H1 (cell line): ENCODE data around the gene SLC15A3. TPM values are rescaled to one million over a fixed set of nuclear protein-coding genes. Genes with fewer than 3 reads are reported as not detected.

Experiments used
- CTCF ChIA-PET: fragments of 300-600 bp; sonication (Branson Sonifier 250); formaldehyde crosslinking; loops from one replicate; lab custom pipeline; 2021; ENCODE audit not compliant: partially characterized antibody; lab: Charles Lee
- POLR2A ChIA-PET: fragments of 300-600 bp; sonication (Branson Sonifier 250); formaldehyde crosslinking; loops from one replicate; lab custom pipeline; 2021; ENCODE audit warnings: inconsistent platforms; ENCODE audit not compliant: partially characterized antibody; lab: Charles Lee
- DNase-seq, 2 experiments: peaks; one replicate each; pipeline versions ENCODE4 v3.0.0 to v3.0.0-alpha.2; 2010 to 2022; ENCODE audit warnings: low spot score in 2 of 2, low read depth in 1 of 2, mixed read lengths in 1 of 2
- FAIRE-seq: peaks from 2 replicates; lab custom pipeline; 2011; peaks lifted over from hg19 to GRCh38; lab: Jason Lieb, UNC
- H2AFZ ChIP-seq: 2 replicates; pipeline ENCODE4 v1.8.1; 2012; ENCODE audit warnings: low read length, inconsistent platforms
- H2AK5ac ChIP-seq: 2 replicates; pipeline ENCODE4 v1.6.1; 2013; ENCODE audit warnings: low read depth, low read length
- H2BK120ac ChIP-seq: replicated peaks from 2 replicates; pipeline ENCODE3; 2013; ENCODE audit warnings: low read depth, low read length, inconsistent platforms
- H2BK12ac ChIP-seq: 2 replicates; pipeline ENCODE4 v1.6.1; 2013; ENCODE audit warnings: low read depth, low read length
- H2BK15ac ChIP-seq: 2 replicates; pipeline ENCODE4 v1.6.1; 2013; ENCODE audit warnings: low read length
- H2BK20ac ChIP-seq: 2 replicates; pipeline ENCODE4 v1.6.1; 2013; ENCODE audit warnings: low read length
- H2BK5ac ChIP-seq: 2 replicates; pipeline ENCODE4 v1.6.1; 2013; ENCODE audit warnings: low read depth, low read length
- H3K14ac ChIP-seq: 2 replicates; pipeline ENCODE4 v1.6.1; 2013; ENCODE audit warnings: inconsistent platforms; ENCODE audit not compliant: insufficient read length
- H3K18ac ChIP-seq: 2 replicates; pipeline ENCODE4 v1.6.1; 2013; ENCODE audit warnings: low read length; ENCODE audit errors: extremely low read depth
- H3K23ac ChIP-seq: 2 replicates; pipeline ENCODE4 v1.6.1; 2013; ENCODE audit warnings: inconsistent platforms; ENCODE audit not compliant: insufficient read length
- H3K23me2 ChIP-seq: 2 replicates; pipeline ENCODE4 v1.6.1; 2013; ENCODE audit warnings: low read depth, low read length
- H3K27ac ChIP-seq: 2 replicates; pipeline ENCODE4 v1.6.1; 2011; ENCODE audit warnings: low read depth, low read length, inconsistent platforms
- H3K27me3 ChIP-seq, 4 experiments: replicated peaks in 1 of 4; 1 replicate in 1 of 4; 2 replicates in 3 of 4; pipeline versions ENCODE4 v1.6.1 to v1.8.1; 2011 to 2013; ENCODE audit warnings: low read length in 3 of 4, mild to moderate bottlenecking in 3 of 4, inconsistent platforms in 2 of 4, mixed read lengths in 2 of 4, moderate library complexity in 1 of 4; ENCODE audit not compliant: control insufficient read depth in 3 of 4, insufficient read depth in 3 of 4; ENCODE audit errors: extremely low read depth in 1 of 4
- H3K36me3 ChIP-seq, 4 experiments: 2 replicates each; pipeline versions ENCODE4 v1.6.1 to v1.8.1; 2011 to 2013; ENCODE audit warnings: mild to moderate bottlenecking in 4 of 4, low read length in 3 of 4, moderate library complexity in 2 of 4, control low read depth in 1 of 4, inconsistent platforms in 1 of 4; ENCODE audit not compliant: insufficient read depth in 4 of 4, control insufficient read depth in 2 of 4
- H3K4ac ChIP-seq: replicated peaks from 2 replicates; pipeline ENCODE3; 2013; ENCODE audit warnings: low read length, low read depth, mixed read lengths, inconsistent platforms; ENCODE audit not compliant: insufficient read length
- H3K4me1 ChIP-seq, 4 experiments: replicated peaks in 1 of 4; 1 replicate in 1 of 4; 2 replicates in 3 of 4; pipeline versions ENCODE4 v1.6.1 to v1.8.1; 2011 to 2013; ENCODE audit warnings: low read length in 3 of 4, inconsistent platforms in 2 of 4, mixed read lengths in 1 of 4; ENCODE audit not compliant: insufficient read depth in 4 of 4, control insufficient read depth in 3 of 4
- H3K4me2 ChIP-seq, 2 experiments: 2 replicates each; pipeline versions ENCODE4 v1.6.1 to v1.8.1; 2011 to 2013; ENCODE audit warnings: low read depth in 2 of 2, low read length in 2 of 2, control low read depth in 1 of 2, inconsistent platforms in 1 of 2, mild to moderate bottlenecking in 1 of 2; ENCODE audit not compliant: insufficient read depth in 1 of 2
- H3K4me3 ChIP-seq, 4 experiments: fragments of 200-600, 300-600 bp in 1 of 4; sonication (generic), shearing (Covaris generic), sonication (Bioruptor Twin) in 1 of 4; 2 replicates each; pipeline versions ENCODE4 v1.5.1 to v1.8.1; 2011 to 2016; ENCODE audit warnings: low read length in 4 of 4, low read depth in 3 of 4, control low read depth in 2 of 4, inconsistent platforms in 2 of 4, mild to moderate bottlenecking in 2 of 4, mixed read lengths in 1 of 4, moderate library complexity in 1 of 4; ENCODE audit not compliant: insufficient read depth in 2 of 4; ENCODE audit errors: extremely low read depth in 1 of 4
- H3K56ac ChIP-seq: replicated peaks from 2 replicates; pipeline ENCODE3; 2013; ENCODE audit warnings: low read depth, mild to moderate bottlenecking, mixed read lengths, low read length, inconsistent platforms; ENCODE audit not compliant: insufficient read length
- H3K79me1 ChIP-seq: 2 replicates; pipeline ENCODE4 v1.6.1; 2013; ENCODE audit warnings: low read depth, low read length, control low read depth
- H3K79me2 ChIP-seq, 2 experiments: 2 replicates each; pipeline versions ENCODE4 v1.6.1 to v1.8.1; 2012 to 2013; ENCODE audit warnings: low read length in 2 of 2, mild to moderate bottlenecking in 2 of 2, inconsistent platforms in 1 of 2; ENCODE audit not compliant: insufficient read depth in 2 of 2, control insufficient read depth in 1 of 2
- H3K9ac ChIP-seq, 4 experiments: replicated peaks in 1 of 4; 1 replicate in 1 of 4; 2 replicates in 3 of 4; pipeline versions ENCODE4 v1.6.1 to v1.8.1; 2011 to 2013; ENCODE audit warnings: low read depth in 3 of 4, low read length in 3 of 4, control low read depth in 2 of 4, mild to moderate bottlenecking in 2 of 4, moderate library complexity in 2 of 4, inconsistent platforms in 1 of 4; ENCODE audit errors: extremely low read depth in 1 of 4
- H3K9me3 ChIP-seq, 2 experiments: 2 replicates each; pipeline versions ENCODE4 v1.6.1 to v1.8.1; 2012 to 2013; ENCODE audit warnings: mild to moderate bottlenecking in 2 of 2, moderate library complexity in 2 of 2, control low read depth in 1 of 2, inconsistent platforms in 1 of 2, low read depth in 1 of 2, low read length in 1 of 2, mixed read lengths in 1 of 2; ENCODE audit not compliant: insufficient read depth in 2 of 2
- H4K20me1 ChIP-seq, 2 experiments: replicated peaks in 1 of 2; 2 replicates each; pipeline versions ENCODE3 to v1.8.1; 2011 to 2013; ENCODE audit warnings: inconsistent platforms in 2 of 2, low read length in 2 of 2, mild to moderate bottlenecking in 1 of 2; ENCODE audit not compliant: insufficient read depth in 2 of 2, control insufficient read depth in 1 of 2
- H4K5ac ChIP-seq: 2 replicates; pipeline ENCODE4 v1.6.1; 2013; ENCODE audit warnings: low read length, low read depth, mixed read lengths, inconsistent platforms; ENCODE audit not compliant: insufficient read length
- H4K8ac ChIP-seq: 2 replicates; pipeline ENCODE4 v1.8.0; 2013; ENCODE audit warnings: mild to moderate bottlenecking, moderate library complexity, low read length, inconsistent platforms; ENCODE audit not compliant: insufficient read depth; ENCODE audit errors: extremely low read depth
- H4K91ac ChIP-seq: replicated peaks from 2 replicates; pipeline ENCODE3; 2013; ENCODE audit warnings: low read length, mixed read lengths, inconsistent platforms; ENCODE audit not compliant: insufficient read length
- GTF2F1 ChIP-seq: IDR thresholded peaks from 2 replicates; pipeline ENCODE4 v1.6.1; 2012; ENCODE audit warnings: low read depth, low read length, improper control_type of control experiment, borderline replicate concordance
- HDAC2 ChIP-seq, 2 experiments: fragments of 300-600 bp in 1 of 2; sonication (generic) in 1 of 2; IDR thresholded peaks; 2 replicates each; pipeline ENCODE4 v1.6.1; 2011 to 2012; ENCODE audit warnings: low read depth in 2 of 2, low read length in 2 of 2, mild to moderate bottlenecking in 2 of 2, moderate library complexity in 2 of 2, borderline replicate concordance in 1 of 2, inconsistent platforms in 1 of 2
- KDM1A ChIP-seq: fragments of 200-600, 300-600 bp; sonication (generic); IDR thresholded peaks from 2 replicates; pipeline ENCODE4 v1.7.1; 2016; ENCODE audit warnings: mild to moderate bottlenecking, low read length, borderline replicate concordance
- WGBS, 2 experiments: shearing (Covaris generic) in 1 of 2; methylation state at CpG; one replicate each; pipeline versions ENCODE4 v1.1.6 to v1.1.7; 2013 to 2015; ENCODE audit warnings: low lambda C conversion rate in 2 of 2, mixed read lengths in 2 of 2, inconsistent platforms in 1 of 2, low coverage in 1 of 2, missing lambda C conversion rate in 1 of 2; ENCODE audit not compliant: insufficient replicate concordance in 2 of 2, insufficient coverage in 1 of 2, insufficient read length in 1 of 2; ENCODE audit errors: extremely low coverage in 1 of 2, missing lambda C conversion rate in 1 of 2; 5-methylcytosine and 5-hydroxymethylcytosine counted together
- polyA plus RNA-seq, 7 experiments: library from polyadenylated mRNA; depleted of rRNA in 3 of 7; stranded (reverse) in 5 of 7; unstranded in 2 of 7; fragments of >200 nt in 5 of 7; fragments of 200-250 nt in 2 of 7; gene quantifications; 1 replicate in 5 of 7; 2 replicates in 1 of 7; 4 replicates in 1 of 7; pipeline versions ENCODE4 v1.2.1 to v1.2.3, GENCODE V29; 2011 to 2013; ENCODE audit warnings: missing spikeins in 2 of 7, mixed read lengths in 2 of 7
- total RNA-seq: library from RNA; stranded (reverse); fragmentation: NEBNext Ultra II Directional; extraction: Animal tissue kit (Norgen Biotek cat#: 25700); gene quantifications from 2 replicates; pipeline ENCODE4 v1.2.1, GENCODE V29; 2021

SLC15A3 gene
- total and polyA plus RNA-seq, 2 of the 8 experiments (the other 6 are each of a cell fraction or from before 2014, with no cell fraction given) = 25.8 to 31.0 TPM

DNA sequence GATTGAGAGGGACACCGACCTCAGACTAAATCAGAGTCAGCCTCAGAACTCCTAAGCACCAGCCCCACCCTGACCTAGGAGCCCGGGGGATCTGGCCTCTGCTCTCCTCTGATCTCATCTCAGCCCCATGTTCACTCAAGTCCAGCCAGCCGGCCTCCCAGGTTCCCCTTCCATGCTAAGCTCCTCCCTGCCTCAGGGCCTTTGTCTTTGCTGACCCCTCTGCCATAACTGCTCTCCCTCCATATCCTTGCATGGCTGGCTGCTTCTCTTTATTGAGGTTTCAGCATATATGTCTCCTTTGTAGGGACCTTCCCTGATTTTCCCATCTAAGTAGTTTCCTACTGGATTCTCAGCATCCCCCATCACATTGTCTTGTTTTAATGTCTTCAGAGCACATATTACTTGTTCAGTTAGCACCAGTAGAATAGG lies 780 bp upstream of the SLC15A3 start:
- Histone ChIP-seq H2AFZ (peak overlapping the region; percentile 84), H2AK5ac (no peak overlapping the region), H3K27me3 (peaks cover 0 to 15% (median 8%) of the 10 kb centered on the region in 4 experiments; a peak in 4 of 7 replicates), H3K9ac (no peak overlapping the region), H3K4me2 (peak overlapping the region; percentile 89 to 92), H3K79me1 (no peaks in the 10 kb centered on the region), H3K23ac (no peak overlapping the region), H4K5ac (no peak overlapping the region), H3K23me2 (peaks cover 15% of the 10 kb centered on the region; the same call in 1 of the 2 replicates), H2BK12ac (peak overlapping the region; percentile 68; the same call in 1 of the 2 replicates), H3K79me2 (no peaks in the 10 kb centered on the region), H4K20me1 (peaks cover 0 to 2% of the 10 kb centered on the region in 2 experiments), H2BK15ac (no peak overlapping the region), H3K4me1 (peaks cover 0 to 19% (median 13%) of the 10 kb centered on the region in 4 experiments; a peak in 6 of 7 replicates), H2BK20ac (no peak overlapping the region), H3K27ac (no peak overlapping the region), H2BK5ac (0 out of 2 replicates have a peak overlapping the region, but pooled peaks have one; percentile 21), H3K36me3 (no peaks in the 10 kb centered on the region), H3K18ac (peak overlapping the region; percentile 91), H3K9me3 (no peaks in the 10 kb centered on the region), H3K14ac (no peak overlapping the region), H4K8ac (no peak overlapping the region), H2BK120ac (no peak overlapping the region), H3K56ac (no peak overlapping the region), H4K91ac (peak overlapping the region; percentile 28), H3K4me3 (peak overlapping the region in 1 of 4 experiments; percentile 66; a peak in 2 of 8 replicates), H3K4ac (no peak overlapping the region)
- no peak for DNase-seq
- TF ChIP-seq GTF2F1 (no peak), HDAC2 (IDR thresholded peaks at IDR 0.05; ENCODE audit: borderline replicate concordance in 1 of 2, low read depth in 2 of 2, low read length in 2 of 2) (peak in 1 of 2 experiments; percentile 97; a peak in 2 of 4 replicates), KDM1A (peak; percentile 99)
- 52% methylated on average over 3 of the region's 3 CpGs; no CpG with 5 or more reads in 1 of the 2 experiments for WGBS, 2 experiments
- FAIRE-seq = no peak
- POLR2A ChIA-PET = interaction anchor here (2.5 kb wide), 1 partner anchor 10 kb away, joined by 10 read pairs; no protein-coding TSS in a partner anchor
- CTCF ChIA-PET = no interaction called here
